H1 (cell line): ENCODE results near the gene COL4A2. TPM values are rescaled to one million over a fixed set of nuclear protein-coding genes. Genes with fewer than 3 reads are reported as not detected.

Experiments
- RXRA ChIP-seq: IDR thresholded peaks from 2 replicates; pipeline ENCODE4 v1.6.1; 2011; ENCODE audit warnings: low read depth, mild to moderate bottlenecking, low read length, moderate library complexity; ENCODE audit not compliant: insufficient read depth
- polyA plus RNA-seq, 7 experiments: library from polyadenylated mRNA; depleted of rRNA in 3 of 7; stranded (reverse) in 5 of 7; unstranded in 2 of 7; fragments of >200 nt in 5 of 7; fragments of 200-250 nt in 2 of 7; gene quantifications; 1 replicate in 5 of 7; 2 replicates in 1 of 7; 4 replicates in 1 of 7; pipeline versions ENCODE4 v1.2.1 to v1.2.3, GENCODE V29; 2011 to 2013; ENCODE audit warnings: missing spikeins in 2 of 7, mixed read lengths in 2 of 7
- total RNA-seq: library from RNA; stranded (reverse); fragmentation: NEBNext Ultra II Directional; extraction: Animal tissue kit (Norgen Biotek cat#: 25700); gene quantifications from 2 replicates; pipeline ENCODE4 v1.2.1, GENCODE V29; 2021

COL4A2 gene
- total and polyA plus RNA-seq, 2 of the 8 experiments (the other 6 are each of a cell fraction or from before 2014, with no cell fraction given), result 80.4 to 87.3 TPM

DNA sequence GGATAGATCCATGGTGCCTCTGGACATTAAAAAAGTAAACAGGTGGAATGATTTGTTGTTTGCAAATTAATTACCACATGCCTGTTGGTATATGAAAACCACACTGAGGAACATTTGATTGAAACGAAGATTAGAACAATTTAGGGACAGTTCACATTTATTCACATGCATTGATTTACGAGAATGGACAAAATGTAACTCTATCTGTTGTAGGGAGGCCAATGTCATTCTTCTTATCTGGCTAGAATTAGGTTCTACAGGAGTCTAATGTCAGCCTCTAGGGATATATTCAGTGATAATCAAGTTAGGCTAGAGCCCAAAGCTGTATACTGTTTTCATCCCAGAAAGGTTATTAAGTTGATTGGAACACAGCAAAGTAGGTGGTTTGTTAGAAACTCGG is 125.4 kb downstream of the COL4A2 start (continued):
- TF ChIP-seq RXRA, result no peak
- TF ChIP-seq, all 59 proteins: peak for 0
